H1 (cell line): ENCODE data around the gene ADGRB3. TPM values are rescaled to one million over a fixed set of nuclear protein-coding genes. Genes with fewer than 3 reads are reported as not detected.

Experiments
- CTCF ChIA-PET: fragments of 300-600 bp; sonication (Branson Sonifier 250); formaldehyde crosslinking; loops from one replicate; lab custom pipeline; 2021; ENCODE audit not compliant: partially characterized antibody; lab: Charles Lee
- POLR2A ChIA-PET: fragments of 300-600 bp; sonication (Branson Sonifier 250); formaldehyde crosslinking; loops from one replicate; lab custom pipeline; 2021; ENCODE audit warnings: inconsistent platforms; ENCODE audit not compliant: partially characterized antibody; lab: Charles Lee
- DNase-seq, 2 experiments: peaks; one replicate each; pipeline versions ENCODE4 v3.0.0 to v3.0.0-alpha.2; 2010 to 2022; ENCODE audit warnings: low spot score in 2 of 2, low read depth in 1 of 2, mixed read lengths in 1 of 2
- FAIRE-seq: peaks from 2 replicates; lab custom pipeline; 2011; peaks lifted over from hg19 to GRCh38; lab: Jason Lieb, UNC
- H2AFZ ChIP-seq: 2 replicates; pipeline ENCODE4 v1.8.1; 2012; ENCODE audit warnings: low read length, inconsistent platforms
- H2AK5ac ChIP-seq: 2 replicates; pipeline ENCODE4 v1.6.1; 2013; ENCODE audit warnings: low read depth, low read length
- H2BK120ac ChIP-seq: replicated peaks from 2 replicates; pipeline ENCODE3; 2013; ENCODE audit warnings: low read depth, low read length, inconsistent platforms
- H2BK12ac ChIP-seq: 2 replicates; pipeline ENCODE4 v1.6.1; 2013; ENCODE audit warnings: low read depth, low read length
- H2BK15ac ChIP-seq: 2 replicates; pipeline ENCODE4 v1.6.1; 2013; ENCODE audit warnings: low read length
- H2BK20ac ChIP-seq: 2 replicates; pipeline ENCODE4 v1.6.1; 2013; ENCODE audit warnings: low read length
- H2BK5ac ChIP-seq: 2 replicates; pipeline ENCODE4 v1.6.1; 2013; ENCODE audit warnings: low read depth, low read length
- H3K14ac ChIP-seq: 2 replicates; pipeline ENCODE4 v1.6.1; 2013; ENCODE audit warnings: inconsistent platforms; ENCODE audit not compliant: insufficient read length
- H3K18ac ChIP-seq: 2 replicates; pipeline ENCODE4 v1.6.1; 2013; ENCODE audit warnings: low read length; ENCODE audit errors: extremely low read depth
- H3K23ac ChIP-seq: 2 replicates; pipeline ENCODE4 v1.6.1; 2013; ENCODE audit warnings: inconsistent platforms; ENCODE audit not compliant: insufficient read length
- H3K23me2 ChIP-seq: 2 replicates; pipeline ENCODE4 v1.6.1; 2013; ENCODE audit warnings: low read depth, low read length
- H3K27ac ChIP-seq: 2 replicates; pipeline ENCODE4 v1.6.1; 2011; ENCODE audit warnings: low read depth, low read length, inconsistent platforms
- H3K27me3 ChIP-seq, 4 experiments: replicated peaks in 1 of 4; 1 replicate in 1 of 4; 2 replicates in 3 of 4; pipeline versions ENCODE4 v1.6.1 to v1.8.1; 2011 to 2013; ENCODE audit warnings: low read length in 3 of 4, mild to moderate bottlenecking in 3 of 4, inconsistent platforms in 2 of 4, mixed read lengths in 2 of 4, moderate library complexity in 1 of 4; ENCODE audit not compliant: control insufficient read depth in 3 of 4, insufficient read depth in 3 of 4; ENCODE audit errors: extremely low read depth in 1 of 4
- H3K36me3 ChIP-seq, 4 experiments: 2 replicates each; pipeline versions ENCODE4 v1.6.1 to v1.8.1; 2011 to 2013; ENCODE audit warnings: mild to moderate bottlenecking in 4 of 4, low read length in 3 of 4, moderate library complexity in 2 of 4, control low read depth in 1 of 4, inconsistent platforms in 1 of 4; ENCODE audit not compliant: insufficient read depth in 4 of 4, control insufficient read depth in 2 of 4
- H3K4ac ChIP-seq: replicated peaks from 2 replicates; pipeline ENCODE3; 2013; ENCODE audit warnings: low read length, low read depth, mixed read lengths, inconsistent platforms; ENCODE audit not compliant: insufficient read length
- H3K4me1 ChIP-seq, 4 experiments: replicated peaks in 1 of 4; 1 replicate in 1 of 4; 2 replicates in 3 of 4; pipeline versions ENCODE4 v1.6.1 to v1.8.1; 2011 to 2013; ENCODE audit warnings: low read length in 3 of 4, inconsistent platforms in 2 of 4, mixed read lengths in 1 of 4; ENCODE audit not compliant: insufficient read depth in 4 of 4, control insufficient read depth in 3 of 4
- H3K4me2 ChIP-seq, 2 experiments: 2 replicates each; pipeline versions ENCODE4 v1.6.1 to v1.8.1; 2011 to 2013; ENCODE audit warnings: low read depth in 2 of 2, low read length in 2 of 2, control low read depth in 1 of 2, inconsistent platforms in 1 of 2, mild to moderate bottlenecking in 1 of 2; ENCODE audit not compliant: insufficient read depth in 1 of 2
- H3K4me3 ChIP-seq, 4 experiments: fragments of 200-600, 300-600 bp in 1 of 4; sonication (generic), shearing (Covaris generic), sonication (Bioruptor Twin) in 1 of 4; 2 replicates each; pipeline versions ENCODE4 v1.5.1 to v1.8.1; 2011 to 2016; ENCODE audit warnings: low read length in 4 of 4, low read depth in 3 of 4, control low read depth in 2 of 4, inconsistent platforms in 2 of 4, mild to moderate bottlenecking in 2 of 4, mixed read lengths in 1 of 4, moderate library complexity in 1 of 4; ENCODE audit not compliant: insufficient read depth in 2 of 4; ENCODE audit errors: extremely low read depth in 1 of 4
- H3K56ac ChIP-seq: replicated peaks from 2 replicates; pipeline ENCODE3; 2013; ENCODE audit warnings: low read depth, mild to moderate bottlenecking, mixed read lengths, low read length, inconsistent platforms; ENCODE audit not compliant: insufficient read length
- H3K79me1 ChIP-seq: 2 replicates; pipeline ENCODE4 v1.6.1; 2013; ENCODE audit warnings: low read depth, low read length, control low read depth
- H3K79me2 ChIP-seq, 2 experiments: 2 replicates each; pipeline versions ENCODE4 v1.6.1 to v1.8.1; 2012 to 2013; ENCODE audit warnings: low read length in 2 of 2, mild to moderate bottlenecking in 2 of 2, inconsistent platforms in 1 of 2; ENCODE audit not compliant: insufficient read depth in 2 of 2, control insufficient read depth in 1 of 2
- H3K9ac ChIP-seq, 4 experiments: replicated peaks in 1 of 4; 1 replicate in 1 of 4; 2 replicates in 3 of 4; pipeline versions ENCODE4 v1.6.1 to v1.8.1; 2011 to 2013; ENCODE audit warnings: low read depth in 3 of 4, low read length in 3 of 4, control low read depth in 2 of 4, mild to moderate bottlenecking in 2 of 4, moderate library complexity in 2 of 4, inconsistent platforms in 1 of 4; ENCODE audit errors: extremely low read depth in 1 of 4
- H3K9me3 ChIP-seq, 2 experiments: 2 replicates each; pipeline versions ENCODE4 v1.6.1 to v1.8.1; 2012 to 2013; ENCODE audit warnings: mild to moderate bottlenecking in 2 of 2, moderate library complexity in 2 of 2, control low read depth in 1 of 2, inconsistent platforms in 1 of 2, low read depth in 1 of 2, low read length in 1 of 2, mixed read lengths in 1 of 2; ENCODE audit not compliant: insufficient read depth in 2 of 2
- H4K20me1 ChIP-seq, 2 experiments: replicated peaks in 1 of 2; 2 replicates each; pipeline versions ENCODE3 to v1.8.1; 2011 to 2013; ENCODE audit warnings: inconsistent platforms in 2 of 2, low read length in 2 of 2, mild to moderate bottlenecking in 1 of 2; ENCODE audit not compliant: insufficient read depth in 2 of 2, control insufficient read depth in 1 of 2
- H4K5ac ChIP-seq: 2 replicates; pipeline ENCODE4 v1.6.1; 2013; ENCODE audit warnings: low read length, low read depth, mixed read lengths, inconsistent platforms; ENCODE audit not compliant: insufficient read length
- H4K8ac ChIP-seq: 2 replicates; pipeline ENCODE4 v1.8.0; 2013; ENCODE audit warnings: mild to moderate bottlenecking, moderate library complexity, low read length, inconsistent platforms; ENCODE audit not compliant: insufficient read depth; ENCODE audit errors: extremely low read depth
- H4K91ac ChIP-seq: replicated peaks from 2 replicates; pipeline ENCODE3; 2013; ENCODE audit warnings: low read length, mixed read lengths, inconsistent platforms; ENCODE audit not compliant: insufficient read length
- CBX5 ChIP-seq: fragments of 300-800, 300-1000 bp; sonication (generic); IDR thresholded peaks from 2 replicates; pipeline ENCODE4 v1.7.1; 2016; ENCODE audit warnings: antibody characterized with exemption, low read length, low read depth
- CBX8 ChIP-seq: fragments of 300-800, 300-1000 bp; sonication (generic); IDR thresholded peaks from 2 replicates; pipeline ENCODE4 v1.7.1; 2016; ENCODE audit warnings: low read depth, low read length, borderline replicate concordance
- JUN ChIP-seq: IDR thresholded peaks from 2 replicates; pipeline ENCODE4 v1.6.1; 2011; ENCODE audit warnings: low read depth, mild to moderate bottlenecking, improper control_type of control experiment, low read length
- POLR2A ChIP-seq, 2 experiments: IDR thresholded peaks; 1 replicate in 1 of 2; 2 replicates in 1 of 2; pipeline ENCODE4 v1.6.1; 2011; ENCODE audit warnings: low read depth in 2 of 2, low read length in 2 of 2, mild to moderate bottlenecking in 2 of 2; ENCODE audit errors: control extremely low read depth in 1 of 2
- RBBP5 ChIP-seq: IDR thresholded peaks from 2 replicates; pipeline ENCODE4 v1.7.1; 2012; ENCODE audit warnings: low read depth, mild to moderate bottlenecking, inconsistent platforms, low read length, moderate library complexity, borderline replicate concordance
- SP4 ChIP-seq: IDR thresholded peaks from 2 replicates; pipeline ENCODE4 v1.6.1; 2012; ENCODE audit warnings: low read length, inconsistent platforms
- WGBS, 2 experiments: shearing (Covaris generic) in 1 of 2; methylation state at CpG; one replicate each; pipeline versions ENCODE4 v1.1.6 to v1.1.7; 2013 to 2015; ENCODE audit warnings: low lambda C conversion rate in 2 of 2, mixed read lengths in 2 of 2, inconsistent platforms in 1 of 2, low coverage in 1 of 2, missing lambda C conversion rate in 1 of 2; ENCODE audit not compliant: insufficient replicate concordance in 2 of 2, insufficient coverage in 1 of 2, insufficient read length in 1 of 2; ENCODE audit errors: extremely low coverage in 1 of 2, missing lambda C conversion rate in 1 of 2; 5-methylcytosine and 5-hydroxymethylcytosine counted together
- polyA plus RNA-seq, 7 experiments: library from polyadenylated mRNA; depleted of rRNA in 3 of 7; stranded (reverse) in 5 of 7; unstranded in 2 of 7; fragments of >200 nt in 5 of 7; fragments of 200-250 nt in 2 of 7; gene quantifications; 1 replicate in 5 of 7; 2 replicates in 1 of 7; 4 replicates in 1 of 7; pipeline versions ENCODE4 v1.2.1 to v1.2.3, GENCODE V29; 2011 to 2013; ENCODE audit warnings: missing spikeins in 2 of 7, mixed read lengths in 2 of 7
- total RNA-seq: library from RNA; stranded (reverse); fragmentation: NEBNext Ultra II Directional; extraction: Animal tissue kit (Norgen Biotek cat#: 25700); gene quantifications from 2 replicates; pipeline ENCODE4 v1.2.1, GENCODE V29; 2021
- TF ChIP-seq, protein P1 (sequence below): IDR thresholded peaks from 2 replicates; pipeline ENCODE4 v1.6.1; 2012; ENCODE audit warnings: low read length, inconsistent platforms

The ADGRB3 gene
- total and polyA plus RNA-seq, 2 of the 8 experiments (the other 6 are each of a cell fraction or from before 2014, with no cell fraction given) = 0.35 to 1.2 TPM

- no peak overlapping the region for H3K56ac ChIP-seq
- H3K4ac ChIP-seq = no peak overlapping the region
- H3K27ac ChIP-seq = no peak overlapping the region
- no peak overlapping the region for H2AK5ac ChIP-seq
- H4K91ac ChIP-seq = no peak overlapping the region
- no peak overlapping the region for H2BK5ac ChIP-seq
- FAIRE-seq (no peak), DNase-seq (no peak)
- no peak for TF ChIP-seq SP4
- no peak for TF ChIP-seq POLR2A (IDR thresholded peaks at IDR 0.05; ENCODE audit: control extremely low read depth in 1 of 2, low read depth in 2 of 2, low read length in 2 of 2)
- TF ChIP-seq JUN = no peak
- TF ChIP-seq CBX8 = no peak
- TF ChIP-seq CBX5 = no peak
- TF ChIP-seq, protein P1, sequence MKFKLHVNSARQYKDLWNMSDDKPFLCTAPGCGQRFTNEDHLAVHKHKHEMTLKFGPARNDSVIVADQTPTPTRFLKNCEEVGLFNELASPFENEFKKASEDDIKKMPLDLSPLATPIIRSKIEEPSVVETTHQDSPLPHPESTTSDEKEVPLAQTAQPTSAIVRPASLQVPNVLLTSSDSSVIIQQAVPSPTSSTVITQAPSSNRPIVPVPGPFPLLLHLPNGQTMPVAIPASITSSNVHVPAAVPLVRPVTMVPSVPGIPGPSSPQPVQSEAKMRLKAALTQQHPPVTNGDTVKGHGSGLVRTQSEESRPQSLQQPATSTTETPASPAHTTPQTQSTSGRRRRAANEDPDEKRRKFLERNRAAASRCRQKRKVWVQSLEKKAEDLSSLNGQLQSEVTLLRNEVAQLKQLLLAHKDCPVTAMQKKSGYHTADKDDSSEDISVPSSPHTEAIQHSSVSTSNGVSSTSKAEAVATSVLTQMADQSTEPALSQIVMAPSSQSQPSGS = no peak
- no peak for TF ChIP-seq RBBP5
- H4K20me1 ChIP-seq = no peaks in the 10 kb centered on the region
- H3K23ac ChIP-seq = no peak overlapping the region
- no peak overlapping the region for H2BK120ac ChIP-seq
- ChIA-PET POLR2A (no interaction called here), CTCF (no interaction called here)
- 89% methylated on average over 3 of the region's 3 CpGs; no CpG with 5 or more reads in 1 of the 2 experiments for WGBS, 2 experiments
- H3K4me1 ChIP-seq = no peaks in the 10 kb centered on the region
- H2BK15ac ChIP-seq = no peak overlapping the region
- H3K79me1 ChIP-seq = no peaks in the 10 kb centered on the region
- H2BK12ac ChIP-seq = no peak overlapping the region
- H3K9me3 ChIP-seq = no peaks in the 10 kb centered on the region
- no peaks in the 10 kb centered on the region for H3K36me3 ChIP-seq
- H3K27me3 ChIP-seq = no peaks in the 10 kb centered on the region
- no peak overlapping the region for H3K18ac ChIP-seq
- H2AFZ ChIP-seq = no peak overlapping the region
- H3K9ac ChIP-seq = no peak overlapping the region
- no peaks in the 10 kb centered on the region for H3K79me2 ChIP-seq
- H3K14ac ChIP-seq = no peak overlapping the region
- H3K23me2 ChIP-seq = no peaks in the 10 kb centered on the region
- no peak overlapping the region for H3K4me3 ChIP-seq
- H3K4me2 ChIP-seq = no peak overlapping the region
- no peak overlapping the region for H4K5ac ChIP-seq
- no peak overlapping the region for H2BK20ac ChIP-seq
- no peak overlapping the region for H4K8ac ChIP-seq
These were observed 42.0 kb downstream of the ADGRB3 start for GRCh38 chr6:68677058-68677457.
